Muscle of back (tissue), 11 donors: ENCODE data around the gene CREB3L4. TPM values are rescaled to one million over a fixed set of nuclear protein-coding genes. Genes with fewer than 3 reads are reported as not detected.

Source experiments
- DNase-seq, 3 donors: peaks; one replicate each; pipeline versions ENCODE4 v3.0.0 to v3.0.0-alpha.2; 2013
- polyA plus RNA-seq, 10 donors: library from polyadenylated mRNA; unstranded; fragments of 120-200 nt; gene quantifications; one replicate each; pipeline ENCODE4 v1.2.1, GENCODE V29; 2013; ENCODE audit not compliant: insufficient read length in 10 of 10

The CREB3L4 gene
- polyA plus RNA-seq, 10 donors: 9.0 to 16.3 (median 12.4) TPM

- DNase-seq: no peak
Measured at GRCh38 chr1:153936011-153936802, 31.5 kb upstream of the CREB3L4 start.

GRCh38 chr1:153937331-153937730, 30.4 kb upstream of the CREB3L4 start:
- no peak for DNase-seq

- no peak for DNase-seq
Measured at GRCh38 chr1:153938996-153939395, 28.7 kb upstream of the CREB3L4 start.

- no peak for DNase-seq
Measured at GRCh38 chr1:153939476-153939875, 28.2 kb upstream of the CREB3L4 start.

- DNase-seq: no peak
Measured at GRCh38 chr1:153940756-153941155, 26.9 kb upstream of the CREB3L4 start.

GRCh38 chr1:153941826-153942725, 25.6 kb upstream of the CREB3L4 start:
- no peak for DNase-seq

GRCh38 chr1:153942766-153943549, 24.7 kb upstream of the CREB3L4 start:
- DNase-seq: no peak

- no peak for DNase-seq
Measured at GRCh38 chr1:153944005-153944826, 23.5 kb upstream of the CREB3L4 start.

- no peak for DNase-seq
Measured at GRCh38 chr1:153944827-153945117, 22.9 kb upstream of the CREB3L4 start.

- DNase-seq: peak; percentile 33 to 59 (median 38)
Measured at GRCh38 chr1:153945131-153945794, 22.4 kb upstream of the CREB3L4 start.

GRCh38 chr1:153945795-153946621, 21.7 kb upstream of the CREB3L4 start:
- DNase-seq: peak; percentile 48 to 90 (median 72)

GRCh38 chr1:153946622-153947241, 21.0 kb upstream of the CREB3L4 start, which contains the start of gene DENND4B:
Gene DENND4B, minus strand, starts transcription at chr1:153946718. Its CDS starts 2,344 bp downstream, at chr1:153944374.
- peak; percentile 68 to 93 (median 87) for DNase-seq

GRCh38 chr1:153951183-153951582, 16.5 kb upstream of the CREB3L4 start:
- DNase-seq: no peak

- DNase-seq: no peak
Measured at GRCh38 chr1:153951801-153952200, 15.9 kb upstream of the CREB3L4 start.

- no peak for DNase-seq
Measured at GRCh38 chr1:153953859-153954365, 13.8 kb upstream of the CREB3L4 start.

- DNase-seq: no peak
Measured at GRCh38 chr1:153954826-153955225, 12.9 kb upstream of the CREB3L4 start.

GRCh38 chr1:153956997-153957715, 10.5 kb upstream of the CREB3L4 start:
- DNase-seq: no peak

- no peak for DNase-seq
Measured at GRCh38 chr1:153957744-153958110, 10.0 kb upstream of the CREB3L4 start.
